BLaER1 (cell line): Measurements from ENCODE around the gene TPM2.
"Not testable (repeated sequence)": the region's sequence is repeated elsewhere in the genome, so short reads cannot be mapped to it uniquely, and the experiment has no call there.

Source experiments
- H3K27ac ChIP-seq: shearing (Covaris generic); formaldehyde crosslinking; 2 replicates; pipeline ENCODE4 v1.8.1; 2022
- H3K27me3 ChIP-seq: shearing (Covaris generic); formaldehyde crosslinking; 2 replicates; pipeline ENCODE4 v1.8.1; 2022
- H3K36me3 ChIP-seq: shearing (Covaris generic); formaldehyde crosslinking; 2 replicates; pipeline ENCODE4 v1.8.1; 2022
- H3K4me1 ChIP-seq: shearing (Covaris generic); formaldehyde crosslinking; 2 replicates; pipeline ENCODE4 v1.8.1; 2022
- H3K4me2 ChIP-seq: shearing (Covaris generic); formaldehyde crosslinking; 2 replicates; pipeline ENCODE4 v1.8.1; 2022
- H3K4me3 ChIP-seq: shearing (Covaris generic); formaldehyde crosslinking; 2 replicates; pipeline ENCODE4 v1.8.1; 2022
- H3K9ac ChIP-seq: shearing (Covaris generic); formaldehyde crosslinking; 2 replicates; pipeline ENCODE4 v1.8.1; 2022
- H3K9me3 ChIP-seq: shearing (Covaris generic); formaldehyde crosslinking; 2 replicates; pipeline ENCODE4 v1.8.1; 2022
- H4K20me1 ChIP-seq: shearing (Covaris generic); formaldehyde crosslinking; 2 replicates; pipeline ENCODE4 v1.8.1; 2022
- Cebpa-rat ChIP-seq: shearing (Covaris generic); IDR thresholded peaks from 2 replicates; pipeline ENCODE4 v1.8.1; 2022

Gene TPM2

DNA sequence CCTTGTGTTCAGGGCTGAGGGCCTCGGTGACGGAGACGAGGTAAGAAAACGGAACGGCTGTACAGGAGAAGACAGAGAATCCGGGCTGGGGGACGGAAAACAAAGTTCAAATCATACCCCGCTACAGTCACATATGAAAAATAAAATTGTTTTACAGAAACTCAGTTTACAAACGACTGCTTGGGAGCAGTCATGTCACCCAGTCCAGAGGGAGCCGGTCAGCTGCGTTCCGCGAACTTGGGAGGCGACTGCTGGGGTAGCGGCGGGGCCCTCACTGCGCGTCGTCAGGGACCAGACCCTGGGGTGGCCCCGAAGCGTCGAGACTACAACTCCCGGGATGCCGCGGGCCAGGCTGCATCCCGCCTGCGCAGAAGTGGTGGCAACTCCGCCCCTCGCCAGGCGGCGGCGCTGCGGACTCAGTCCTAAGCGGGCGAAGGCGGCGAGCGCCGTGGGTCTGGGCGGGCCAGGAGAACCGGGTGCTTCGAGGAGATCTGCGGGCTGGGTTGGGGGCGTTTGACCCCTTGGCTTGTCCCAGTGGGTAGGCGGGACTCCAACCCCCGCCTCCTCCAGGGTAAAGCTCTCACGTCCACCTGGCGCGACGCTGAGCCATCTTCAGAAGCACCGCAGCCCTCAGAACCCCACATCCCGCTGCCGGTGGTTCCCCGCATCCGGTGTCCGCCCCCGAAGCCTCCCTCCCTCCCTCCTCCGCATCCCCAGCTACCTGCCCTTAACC lies 43.0 kb downstream of the TPM2 start:
- Histone ChIP-seq H3K4me1 (peaks cover 91% of the 10 kb centered on the region), H3K36me3 (no peaks in the 10 kb centered on the region), H3K9ac (peak overlapping the region; percentile 81), H3K9me3 (no peaks in the 10 kb centered on the region; the same call in 1 of the 2 replicates), H3K4me3 (peak overlapping the region; percentile 73), H4K20me1 (no peaks in the 10 kb centered on the region), H3K4me2 (peak overlapping the region; percentile 98), H3K27ac (peak overlapping the region; percentile 85), H3K27me3 (no peaks in the 10 kb centered on the region)
- TF ChIP-seq Cebpa-rat = no peak

DNA sequence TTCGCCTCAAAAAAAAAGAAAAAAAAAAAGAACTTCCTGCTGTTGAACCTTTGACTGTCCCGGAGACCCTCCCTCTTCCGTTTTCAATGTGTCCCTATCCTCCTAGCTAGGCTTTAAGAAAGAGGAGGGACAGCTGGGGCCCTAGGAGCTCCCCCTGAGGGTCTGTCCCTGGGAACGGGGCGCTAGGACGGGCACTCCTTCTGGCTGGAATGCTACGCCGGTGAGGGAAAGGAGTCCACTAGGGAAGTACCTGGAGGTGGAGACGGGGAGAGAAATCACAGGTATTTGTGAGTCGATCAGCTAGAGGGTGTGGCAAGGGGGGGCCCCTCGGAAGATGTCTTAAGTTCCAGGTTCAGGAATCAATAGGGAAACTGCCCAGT lies 43.6 kb downstream of the TPM2 start:
- Histone ChIP-seq H3K27ac (peak overlapping the region; percentile 85), H3K4me2 (peak overlapping the region; percentile 98), H3K9me3 (peaks cover 1% of the 10 kb centered on the region; the same call in 1 of the 2 replicates), H3K27me3 (no peaks in the 10 kb centered on the region), H3K4me3 (peak overlapping the region; percentile 73), H3K4me1 (peaks cover 91% of the 10 kb centered on the region), H3K9ac (peak overlapping the region; percentile 81), H3K36me3 (peaks cover 2% of the 10 kb centered on the region; the same call in 1 of the 2 replicates), H4K20me1 (no peaks in the 10 kb centered on the region)
- TF ChIP-seq Cebpa-rat = no peak

DNA sequence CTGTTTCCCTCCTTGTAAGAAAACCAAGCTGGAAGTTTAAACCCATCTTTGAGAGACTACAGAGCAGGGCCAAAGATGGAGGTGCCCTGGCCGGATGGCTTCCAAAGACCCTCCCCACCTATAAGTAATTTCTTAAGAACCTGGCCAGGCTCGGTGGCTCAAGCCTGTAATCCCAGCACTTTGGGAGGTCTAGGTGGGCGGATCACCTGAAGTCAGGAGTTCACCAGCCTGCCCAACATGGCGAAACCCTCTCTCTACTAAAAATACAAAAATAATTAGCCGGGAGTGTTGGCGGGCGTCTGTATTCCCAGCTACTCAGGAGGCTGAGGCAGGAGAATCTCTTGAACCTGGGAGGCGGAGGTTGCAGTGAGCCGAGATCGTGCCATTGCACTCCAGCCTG lies 44.0 kb downstream of the TPM2 start:
- Histone ChIP-seq H3K4me2 (peak overlapping the region; percentile 98), H3K4me3 (peak overlapping the region; percentile 73), H3K27ac (peak overlapping the region; percentile 85), H3K9ac (peak overlapping the region; percentile 81), H3K4me1 (peaks cover 91% of the 10 kb centered on the region)
- not testable (repeated sequence) for H3K9me3 ChIP-seq, H4K20me1 ChIP-seq, H3K27me3 ChIP-seq, H3K36me3 ChIP-seq

DNA sequence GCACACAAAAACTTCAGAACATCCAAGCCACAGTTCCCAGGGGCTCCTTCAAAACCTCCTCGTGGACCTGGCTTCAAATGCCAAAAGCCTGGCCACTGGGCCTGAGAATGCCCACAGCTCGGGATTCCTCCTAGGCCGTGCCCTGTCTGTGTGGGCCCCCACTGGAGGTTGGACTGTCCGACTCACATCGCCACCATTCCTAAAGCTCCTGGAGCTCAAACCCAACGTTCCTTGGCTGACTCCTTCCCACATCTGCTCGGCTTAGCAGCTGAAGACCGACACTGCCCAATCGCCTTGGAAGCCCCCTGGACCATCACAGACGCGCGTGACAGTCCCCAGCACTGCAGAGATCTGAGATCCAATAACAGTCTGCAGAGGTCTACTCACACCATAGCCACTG lies 46.7 kb downstream of the TPM2 start:
- H3K27me3 ChIP-seq = no peaks in the 10 kb centered on the region
- H3K4me2 ChIP-seq = peak overlapping the region; percentile 98
- H3K9me3 ChIP-seq = peaks cover 12% of the 10 kb centered on the region
- no peaks in the 10 kb centered on the region for H4K20me1 ChIP-seq
- no peak for TF ChIP-seq Cebpa-rat
- no peak overlapping the region for H3K4me3 ChIP-seq
- H3K9ac ChIP-seq = peak overlapping the region; percentile 48; the same call in 1 of the 2 replicates
- H3K36me3 ChIP-seq = peaks cover 13% of the 10 kb centered on the region
- H3K4me1 ChIP-seq = peaks cover 91% of the 10 kb centered on the region
- peak overlapping the region; percentile 60 for H3K27ac ChIP-seq

DNA sequence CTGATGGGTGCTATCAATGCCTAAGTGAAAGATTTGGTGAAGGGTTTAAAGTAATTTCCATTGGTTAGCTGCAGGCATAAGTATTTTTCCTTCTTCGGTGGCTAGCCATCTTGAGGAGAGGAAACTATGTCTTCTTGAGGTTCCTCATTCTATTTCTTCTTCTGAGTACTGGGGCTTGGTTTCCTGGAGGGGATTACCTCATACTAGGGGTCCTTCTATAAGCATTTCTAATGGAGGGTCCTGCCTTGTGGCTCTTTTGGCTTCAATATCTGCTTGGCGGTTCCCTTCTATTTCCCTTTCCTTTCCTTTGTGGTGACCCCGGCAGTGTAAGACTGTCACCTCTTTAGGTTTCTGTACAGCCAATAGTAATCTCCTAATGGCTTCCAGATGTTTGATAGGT lies 48.2 kb downstream of the TPM2 start:
- Histone ChIP-seq H3K9me3 (peaks cover 12% of the 10 kb centered on the region), H3K4me2 (peak overlapping the region; percentile 55), H3K27ac (peak overlapping the region; percentile 0; the same call in 1 of the 2 replicates), H3K36me3 (peaks cover 13% of the 10 kb centered on the region), H3K4me1 (peaks cover 94% of the 10 kb centered on the region)
- not testable (repeated sequence) for H3K27me3 ChIP-seq, H3K9ac ChIP-seq, H4K20me1 ChIP-seq, H3K4me3 ChIP-seq

DNA sequence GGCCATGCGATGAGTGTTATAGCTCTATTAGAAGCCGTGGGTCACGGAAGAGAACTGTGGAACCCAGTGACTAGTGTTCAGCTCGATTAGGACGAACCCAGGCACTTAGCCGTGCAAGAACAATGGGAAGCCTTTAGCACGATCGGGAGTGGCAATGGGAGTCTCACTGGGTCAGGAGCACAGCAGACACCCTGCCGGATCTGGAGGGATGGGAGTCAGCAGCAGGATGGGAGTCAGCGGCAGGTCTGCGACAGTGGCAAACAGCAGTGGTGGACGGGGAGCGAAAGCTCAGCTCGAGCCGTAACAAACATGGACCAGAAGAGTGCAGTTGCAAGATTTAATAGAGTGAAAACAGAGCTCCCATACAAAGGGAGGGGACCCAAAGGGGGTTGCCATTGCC lies 49.3 kb downstream of the TPM2 start:
- H4K20me1 ChIP-seq, H3K4me3 ChIP-seq, H3K9ac ChIP-seq, H3K27me3 ChIP-seq: not testable (repeated sequence)
- peak overlapping the region; percentile 90; the same call in 1 of the 2 replicates for H3K4me2 ChIP-seq
- peaks cover 100% of the 10 kb centered on the region for H3K4me1 ChIP-seq
- H3K36me3 ChIP-seq = peaks cover 13% of the 10 kb centered on the region
- peaks cover 12% of the 10 kb centered on the region for H3K9me3 ChIP-seq
- peak overlapping the region; percentile 97 for H3K27ac ChIP-seq

DNA sequence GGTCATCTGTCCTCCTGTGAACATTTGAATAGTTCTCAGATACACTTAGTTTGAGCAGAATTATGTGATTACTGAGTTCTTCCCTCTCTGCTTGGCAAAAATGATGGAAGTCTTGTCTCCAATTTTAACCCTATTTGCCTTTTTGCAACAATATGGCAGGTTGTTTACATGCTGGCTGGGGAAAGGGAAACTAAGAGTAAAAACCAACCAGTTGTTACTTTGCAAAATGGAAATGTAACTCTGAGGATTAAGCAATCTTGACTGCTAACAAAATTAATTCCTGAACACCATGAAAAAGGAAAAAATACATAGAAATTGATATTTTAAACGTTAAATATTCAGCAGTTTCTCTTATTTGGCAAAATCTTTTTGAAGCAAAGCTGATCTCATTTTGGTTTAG lies 50.1 kb downstream of the TPM2 start:
- Histone ChIP-seq H3K9me3 (peaks cover 12% of the 10 kb centered on the region), H3K4me1 (peaks cover 100% of the 10 kb centered on the region), H3K27me3 (no peaks in the 10 kb centered on the region), H3K36me3 (peaks cover 13% of the 10 kb centered on the region), H3K27ac (peak overlapping the region; percentile 97), H3K4me2 (peak overlapping the region; percentile 90), H4K20me1 (no peaks in the 10 kb centered on the region), H3K4me3 (no peak overlapping the region), H3K9ac (no peak overlapping the region)
- no peak for TF ChIP-seq Cebpa-rat

DNA sequence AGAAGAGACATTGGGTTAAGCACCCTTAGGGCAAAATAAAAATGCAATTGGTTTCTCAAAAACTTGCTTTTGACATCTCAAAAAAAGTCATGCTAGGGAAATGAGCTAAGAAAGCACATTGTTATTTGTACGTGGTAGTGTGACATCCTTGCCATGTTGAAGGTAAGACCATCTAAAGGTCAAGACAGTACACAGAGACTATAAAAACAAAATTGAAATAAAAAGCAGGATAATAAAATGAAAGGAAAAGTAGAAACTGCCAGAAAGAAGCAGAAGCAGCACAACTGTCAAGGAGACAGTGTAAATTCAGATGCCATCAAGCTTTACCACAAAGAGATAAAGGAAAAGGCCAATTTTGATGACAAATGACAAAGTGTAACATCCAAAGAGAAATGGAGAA lies 50.5 kb downstream of the TPM2 start:
- Histone ChIP-seq H3K4me1 (peaks cover 100% of the 10 kb centered on the region), H3K36me3 (peaks cover 13% of the 10 kb centered on the region), H3K9me3 (peaks cover 12% of the 10 kb centered on the region), H3K4me2 (peak overlapping the region; percentile 90), H3K27ac (peak overlapping the region; percentile 97)
- not testable (repeated sequence) for H4K20me1 ChIP-seq, H3K9ac ChIP-seq, H3K27me3 ChIP-seq, H3K4me3 ChIP-seq

DNA sequence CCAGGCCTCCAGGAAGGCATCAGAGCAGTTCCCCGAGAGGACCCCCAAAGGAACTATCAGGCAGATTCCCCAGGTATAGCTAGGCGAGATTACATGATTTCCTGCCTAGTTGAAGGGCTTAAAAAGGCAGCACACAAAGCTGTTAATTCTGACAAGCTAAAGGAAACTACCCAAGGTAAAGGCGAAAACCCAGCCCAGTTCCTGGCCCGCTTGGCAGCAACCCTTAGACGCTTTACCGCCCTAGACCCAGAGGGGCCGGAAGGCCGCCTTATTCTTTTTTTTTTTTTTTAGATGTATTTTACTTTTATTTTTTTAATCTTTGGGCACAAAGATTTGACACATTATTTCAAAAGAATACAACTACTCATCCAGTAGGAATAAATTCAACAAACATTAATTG lies 51.0 kb downstream of the TPM2 start:
- not testable (repeated sequence) for H4K20me1 ChIP-seq, H3K27me3 ChIP-seq, H3K4me3 ChIP-seq
- peak overlapping the region; percentile 90 for H3K4me2 ChIP-seq
- peaks cover 12% of the 10 kb centered on the region for H3K9me3 ChIP-seq
- H3K4me1 ChIP-seq = peaks cover 100% of the 10 kb centered on the region
- H3K9ac ChIP-seq = 0 out of 2 replicates have a peak overlapping the region, but pooled peaks have one; percentile 65
- H3K27ac ChIP-seq = peak overlapping the region; percentile 97
- H3K36me3 ChIP-seq = peaks cover 13% of the 10 kb centered on the region

DNA sequence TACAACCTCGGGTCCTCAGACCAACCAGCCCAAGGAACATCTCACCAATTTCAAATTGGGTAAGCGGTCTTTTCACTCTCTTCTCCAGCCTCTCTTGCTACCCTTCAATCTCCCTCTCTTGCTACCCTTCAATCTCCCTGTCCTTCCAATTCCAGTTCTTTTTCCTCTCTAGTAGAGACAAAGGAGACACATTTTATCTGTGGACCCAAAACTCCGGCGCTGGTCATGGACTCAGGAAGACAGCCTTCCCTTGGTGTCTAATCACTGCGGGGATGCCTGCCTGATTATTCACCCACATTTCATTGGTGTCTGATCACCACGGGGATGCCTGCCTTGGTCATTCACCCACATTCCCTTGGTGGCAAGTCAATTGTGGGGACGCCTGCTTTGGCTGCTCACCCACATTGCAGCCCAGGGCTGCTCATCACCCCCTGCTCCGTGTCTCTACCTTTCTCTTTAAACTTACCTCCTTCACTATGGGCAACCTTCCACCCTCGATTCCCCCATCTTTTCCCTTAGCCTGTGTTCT lies 52.2 kb downstream of the TPM2 start:
- Histone ChIP-seq H3K4me2 (peak overlapping the region; percentile 90), H3K36me3 (peaks cover 13% of the 10 kb centered on the region), H3K4me1 (peaks cover 100% of the 10 kb centered on the region), H3K9me3 (peaks cover 12% of the 10 kb centered on the region), H3K9ac (0 out of 2 replicates have a peak overlapping the region, but pooled peaks have one; percentile 82), H3K27ac (peak overlapping the region; percentile 97), H3K4me3 (peak overlapping the region; percentile 31; the same call in 1 of the 2 replicates)
- H4K20me1 ChIP-seq, H3K27me3 ChIP-seq: not testable (repeated sequence)

DNA sequence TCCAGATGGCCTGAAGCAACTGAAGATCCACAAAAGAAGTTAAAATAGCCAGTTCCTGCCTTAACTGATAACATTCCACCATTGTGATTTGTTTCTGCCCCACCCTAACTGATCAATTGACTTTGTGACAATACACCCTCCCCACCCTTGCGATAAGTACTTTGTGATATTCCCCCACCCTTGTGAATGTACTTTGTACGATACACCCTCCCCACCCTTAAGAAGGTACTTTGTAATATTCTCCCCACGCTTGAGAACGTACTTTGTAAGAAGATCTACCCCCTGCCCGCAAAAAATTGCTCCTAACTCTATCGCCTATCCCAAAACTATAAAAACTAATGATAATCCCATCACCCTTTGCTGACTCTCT lies 52.9 kb downstream of the TPM2 start:
- H3K27ac ChIP-seq = peak overlapping the region; percentile 97
- H3K4me3 ChIP-seq = peak overlapping the region; percentile 30; the same call in 1 of the 2 replicates
- peak overlapping the region; percentile 82 for H3K9ac ChIP-seq
- not testable (repeated sequence) for H4K20me1 ChIP-seq, H3K27me3 ChIP-seq
- peaks cover 13% of the 10 kb centered on the region for H3K36me3 ChIP-seq
- H3K4me1 ChIP-seq = peaks cover 95% of the 10 kb centered on the region
- H3K4me2 ChIP-seq = peak overlapping the region; percentile 90
- peaks cover 12% of the 10 kb centered on the region for H3K9me3 ChIP-seq
